GM19099 (cell line): ENCODE measurements around the gene NUDT1.

ENCODE experiments used
- POLR2A ChIP-seq: IDR thresholded peaks from 3 replicates; pipeline ENCODE4 v1.6.1; 2011; ENCODE audit warnings: low read depth; ENCODE audit not compliant: insufficient read length; ENCODE audit errors: extremely low read depth

Gene NUDT1

DNA sequence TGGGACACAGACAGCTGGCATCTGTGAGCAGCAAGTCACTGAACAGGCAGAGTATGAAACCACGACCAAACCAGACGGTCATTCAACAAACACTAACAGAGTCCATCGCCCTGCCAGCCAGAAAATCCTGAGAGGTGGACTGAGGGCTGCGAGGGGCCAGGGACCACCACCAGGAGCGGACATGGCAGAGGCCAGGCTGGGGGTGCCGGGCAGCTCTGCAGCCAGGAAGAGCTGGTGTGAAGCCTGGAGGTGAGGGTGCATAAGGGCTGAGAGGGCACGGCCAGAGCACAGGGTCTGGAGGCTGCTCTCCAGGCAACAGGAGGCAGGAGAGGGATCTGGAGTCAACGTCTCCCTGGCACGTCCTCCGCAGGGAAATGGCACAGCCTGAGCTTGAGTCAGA, 24.8 kb upstream of the NUDT1 start:
- no peak for TF ChIP-seq POLR2A

DNA sequence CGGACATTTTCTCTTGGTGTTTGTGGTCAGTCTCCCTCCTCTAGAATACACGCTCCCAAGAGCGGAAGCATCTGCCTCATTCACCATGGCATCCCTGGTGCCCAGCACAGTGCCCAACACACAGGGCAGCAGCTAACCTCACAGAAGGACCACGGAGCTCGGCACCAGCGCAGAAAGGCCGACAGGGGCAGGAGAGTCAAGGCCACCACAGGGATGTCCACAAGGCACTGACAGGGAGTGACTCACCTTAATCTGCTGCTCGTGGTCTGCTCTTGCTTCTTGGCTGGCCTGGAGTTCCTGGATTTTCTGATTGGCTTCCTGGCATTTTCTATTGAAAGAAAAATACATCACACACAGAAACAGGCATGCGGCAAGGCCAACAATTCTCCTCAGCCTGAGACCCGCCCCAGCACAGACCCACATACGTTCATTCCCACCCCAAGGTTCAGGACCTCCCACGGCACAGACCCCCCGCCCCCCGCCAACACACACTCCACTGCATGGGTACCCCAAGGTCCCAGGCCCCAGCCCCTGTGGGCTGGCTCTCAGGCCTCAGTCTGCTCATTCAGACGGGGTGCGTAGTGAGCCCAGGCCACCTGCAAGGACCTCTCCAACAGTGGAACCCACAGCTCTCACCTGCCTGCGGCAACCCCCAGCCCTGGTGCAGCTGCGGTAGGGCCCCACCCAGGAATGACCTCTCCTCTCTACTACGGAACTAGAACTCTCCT, 24.1 kb upstream of the NUDT1 start:
- no peak for TF ChIP-seq POLR2A

DNA sequence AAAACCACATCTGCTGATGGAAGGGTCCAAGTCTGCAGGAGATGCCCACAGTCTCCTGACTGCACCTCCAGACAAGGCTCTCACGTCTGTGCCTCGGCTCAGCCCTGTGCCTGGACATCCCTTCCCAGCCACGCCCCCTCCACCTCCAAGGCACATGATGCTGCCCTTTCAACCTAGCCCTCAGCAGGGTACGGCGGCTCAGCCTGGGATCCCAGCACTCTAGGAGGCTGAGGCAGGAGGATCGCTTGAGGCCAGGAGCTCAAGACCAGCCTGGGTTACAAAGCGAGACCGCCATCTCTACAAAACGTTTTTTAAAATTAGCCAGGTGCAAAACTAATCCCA, 23.6 kb upstream of the NUDT1 start:
- no peak for TF ChIP-seq POLR2A

DNA sequence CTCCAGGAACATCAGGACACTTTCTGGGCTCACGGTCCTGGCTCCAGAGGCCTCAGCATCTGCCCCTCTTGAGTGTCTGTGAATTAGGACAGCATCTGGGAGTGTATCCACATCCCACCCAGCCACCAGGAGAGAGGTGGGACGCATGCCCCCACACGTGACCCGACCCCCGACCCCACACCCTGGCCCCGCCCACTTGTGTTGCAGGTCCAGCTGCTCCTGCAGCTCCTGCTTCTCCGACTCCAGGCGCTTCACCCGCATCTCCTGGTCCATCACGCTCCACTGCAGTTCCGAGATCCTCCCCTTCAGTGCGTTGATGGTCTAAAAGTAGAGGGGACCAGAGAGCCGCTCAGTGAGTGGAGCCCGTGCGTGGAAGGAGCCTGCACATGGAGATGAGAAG, 22.9 kb upstream of the NUDT1 start:
- no peak for TF ChIP-seq POLR2A

DNA sequence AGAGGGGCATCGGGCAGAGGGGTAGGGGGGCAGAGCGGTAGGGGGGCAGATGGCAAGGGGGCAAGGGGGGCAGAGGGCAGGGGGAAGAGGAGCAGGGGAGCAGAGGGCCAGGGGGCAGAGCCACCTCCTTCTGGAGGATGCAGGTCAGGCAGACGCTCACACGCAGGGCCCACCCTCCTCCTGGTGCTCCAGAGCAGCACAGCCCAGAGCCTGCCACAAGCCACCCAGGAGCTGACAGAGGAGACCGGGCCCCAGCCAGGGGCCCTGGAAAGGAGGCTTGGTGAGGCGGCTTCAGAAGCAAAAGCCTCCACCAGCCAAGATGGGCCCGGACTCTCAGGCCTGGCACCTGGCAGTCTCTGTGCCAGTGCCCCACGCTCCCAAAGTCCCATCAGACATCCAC, 22.4 kb upstream of the NUDT1 start:
- no peak for TF ChIP-seq POLR2A

DNA sequence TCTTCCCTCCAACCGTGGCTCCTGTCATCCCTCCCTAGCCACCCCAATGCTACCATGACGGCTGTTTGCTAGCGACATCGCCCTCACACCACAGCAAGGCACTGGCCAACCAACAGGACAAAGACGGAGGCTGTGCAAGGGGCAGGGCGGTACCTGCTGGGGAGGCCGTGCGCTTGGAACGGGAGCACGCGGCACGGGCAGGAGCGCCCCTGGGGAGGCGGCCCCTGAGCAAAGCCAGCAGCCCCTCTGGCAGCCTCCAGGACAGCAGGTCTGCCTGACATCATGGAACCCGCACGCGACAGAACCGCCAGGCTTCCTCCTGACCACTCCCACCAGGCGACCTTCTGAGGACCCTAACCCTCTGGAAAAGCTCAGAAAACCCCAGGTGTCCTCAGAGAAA, 22.0 kb upstream of the NUDT1 start:
- no peak for TF ChIP-seq POLR2A

DNA sequence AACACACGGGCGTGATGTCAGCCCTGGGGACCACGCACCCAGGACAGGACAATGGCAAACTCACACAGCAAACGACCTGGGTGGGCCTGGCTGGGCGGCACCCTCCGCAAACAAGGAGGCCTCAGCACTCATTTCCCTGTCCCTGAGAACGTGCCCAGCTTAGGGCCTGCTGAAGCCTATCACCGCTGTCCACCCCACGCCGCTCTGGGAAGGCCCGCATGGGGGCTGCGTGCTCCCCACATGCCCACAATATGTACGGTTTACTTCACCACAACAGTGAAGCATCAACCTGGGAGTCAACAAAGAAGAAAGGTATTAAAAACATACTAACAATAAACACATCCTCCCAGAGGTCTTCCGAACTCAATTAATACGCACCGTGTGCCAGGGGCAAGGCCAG, 21.5 kb upstream of the NUDT1 start:
- no peak for TF ChIP-seq POLR2A

DNA sequence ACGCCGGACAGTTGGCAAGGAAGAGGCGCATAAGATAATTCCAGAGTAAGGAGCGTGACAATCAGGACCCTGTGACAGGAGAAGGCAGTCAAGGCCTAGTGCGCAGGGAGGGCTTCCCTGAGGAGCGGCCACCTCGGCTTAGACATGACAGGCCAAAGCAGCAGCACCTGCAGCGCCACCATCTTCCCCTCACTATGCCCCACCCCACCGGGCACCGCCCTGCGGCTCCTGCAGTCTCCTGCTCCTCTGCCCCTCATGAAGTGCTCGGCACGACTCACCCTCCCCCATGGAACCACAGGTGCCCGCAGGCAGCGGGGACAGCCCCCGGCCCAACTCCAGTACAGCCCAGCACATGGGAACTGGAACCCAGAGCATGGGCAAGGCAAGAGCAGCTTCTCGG, 21.1 kb upstream of the NUDT1 start:
- no peak for TF ChIP-seq POLR2A

DNA sequence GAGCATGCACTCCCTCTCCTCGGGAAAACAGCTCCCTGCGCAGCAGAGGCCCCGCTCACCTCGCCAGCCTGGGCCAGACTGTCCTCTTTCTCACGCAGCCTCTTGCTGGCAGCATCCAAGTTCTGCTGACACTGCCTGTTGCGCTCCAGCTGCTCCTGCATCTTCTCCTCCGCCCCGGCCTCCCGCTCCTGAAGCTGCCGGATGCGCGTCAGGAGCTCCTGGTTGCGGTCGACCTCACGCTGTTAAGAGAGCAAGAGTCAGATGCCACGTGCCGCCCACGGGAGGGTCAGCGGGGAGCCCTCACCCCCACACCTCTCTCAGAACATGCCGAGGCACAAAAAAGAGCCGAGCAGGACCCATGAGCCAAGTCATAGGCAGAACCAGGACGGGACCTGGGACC, 19.5 kb upstream of the NUDT1 start:
- TF ChIP-seq POLR2A, result no peak

DNA sequence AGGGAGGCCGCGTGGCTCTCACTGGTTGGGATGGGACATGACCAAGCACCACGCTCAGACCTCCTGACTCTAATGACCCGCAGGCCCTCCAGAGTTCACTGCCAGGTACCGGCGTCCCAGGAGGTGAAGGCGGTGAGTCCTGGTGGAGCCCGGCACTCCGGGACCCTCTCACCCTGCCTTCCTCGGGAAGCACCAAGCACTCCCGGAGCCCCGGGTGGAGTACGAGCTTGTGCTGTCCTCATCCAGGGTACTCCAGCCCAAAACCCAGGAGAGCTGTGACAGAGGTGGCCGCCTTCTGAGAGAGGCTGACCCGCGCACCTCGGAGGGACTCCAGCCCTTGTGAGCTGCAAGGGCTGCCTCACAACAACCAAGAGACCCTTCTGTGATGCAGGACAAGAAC, 18.7 kb upstream of the NUDT1 start:
- no peak for TF ChIP-seq POLR2A

DNA sequence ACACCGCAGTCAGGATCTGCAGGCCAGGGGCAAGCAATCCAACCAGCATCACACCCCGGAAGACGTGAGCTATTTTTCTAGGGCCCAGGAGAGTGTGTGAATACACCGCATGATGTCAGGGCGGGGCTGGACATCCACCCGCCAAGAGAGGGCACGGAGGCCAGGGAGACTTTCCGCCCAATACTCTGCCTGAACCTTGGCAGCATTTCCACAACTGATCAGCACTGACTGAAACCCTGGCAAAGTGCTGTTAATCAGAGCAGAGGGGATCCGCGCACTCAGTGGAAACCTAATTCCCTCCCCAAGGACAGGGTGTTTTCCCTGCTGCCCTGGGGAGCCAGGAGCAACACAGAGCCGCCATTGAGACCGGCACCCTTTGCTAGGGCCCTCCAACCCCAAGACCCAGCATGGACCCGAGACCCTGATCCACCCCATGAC, 17.5 kb upstream of the NUDT1 start:
- TF ChIP-seq POLR2A, result no peak

DNA sequence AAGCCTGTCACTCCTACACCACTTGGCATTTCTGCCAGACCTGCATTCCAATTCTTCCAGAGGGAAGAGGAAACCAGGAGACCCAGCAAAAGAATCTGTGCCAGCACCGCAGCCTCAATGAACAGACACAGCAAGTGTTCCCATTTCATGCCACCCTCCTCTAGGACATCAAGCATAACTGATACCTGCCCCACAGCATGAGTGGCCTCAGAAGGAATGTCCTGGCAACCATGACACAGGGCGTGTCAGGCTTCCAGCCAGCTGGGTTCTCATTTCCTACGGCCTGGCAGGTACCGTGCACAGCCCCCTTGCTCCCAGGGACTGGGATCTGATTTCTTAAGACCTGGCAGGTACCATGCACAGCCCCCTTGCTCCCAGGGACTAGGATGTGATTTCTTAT, 17.1 kb upstream of the NUDT1 start:
- TF ChIP-seq POLR2A, result no peak

DNA sequence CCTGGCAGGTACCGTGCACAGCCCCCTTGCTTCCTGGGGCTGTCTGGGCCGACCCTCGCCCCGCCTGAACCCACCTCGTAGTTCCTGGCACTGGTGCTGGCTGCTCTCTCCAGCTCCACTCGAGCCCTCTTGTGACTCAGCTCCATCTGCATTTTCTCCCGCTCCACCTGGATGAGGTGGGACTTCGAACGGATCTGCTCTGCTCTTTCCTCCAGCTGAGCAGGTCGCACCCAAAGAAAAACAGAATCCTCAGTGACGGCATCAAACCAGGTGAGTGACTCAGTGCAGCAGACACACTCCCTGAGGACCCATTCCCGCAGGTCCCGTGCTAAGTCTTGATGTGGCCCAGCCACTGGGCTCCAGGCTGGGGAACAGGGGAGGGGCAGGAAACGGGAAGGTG, 16.7 kb upstream of the NUDT1 start:
- no peak for TF ChIP-seq POLR2A

DNA sequence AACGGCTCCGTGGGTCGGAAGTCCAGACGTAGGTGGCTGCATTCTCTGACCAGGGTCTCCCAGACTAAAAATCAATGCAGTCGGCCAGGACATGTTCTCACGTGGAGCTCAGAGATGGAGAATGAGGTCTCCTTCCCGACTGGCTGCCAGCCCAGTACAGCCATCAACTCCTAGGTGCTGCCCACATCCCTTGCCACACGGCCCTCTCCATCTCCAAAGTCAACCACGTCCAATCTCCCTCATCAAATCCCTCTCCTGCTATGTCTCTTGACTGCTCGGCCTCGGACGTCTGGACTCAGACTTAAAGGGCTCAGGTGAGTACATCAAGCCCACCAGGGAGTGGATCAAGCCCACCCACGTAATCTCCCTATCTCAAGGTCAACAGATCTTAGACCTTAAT, 16.2 kb upstream of the NUDT1 start:
- no peak for TF ChIP-seq POLR2A

DNA sequence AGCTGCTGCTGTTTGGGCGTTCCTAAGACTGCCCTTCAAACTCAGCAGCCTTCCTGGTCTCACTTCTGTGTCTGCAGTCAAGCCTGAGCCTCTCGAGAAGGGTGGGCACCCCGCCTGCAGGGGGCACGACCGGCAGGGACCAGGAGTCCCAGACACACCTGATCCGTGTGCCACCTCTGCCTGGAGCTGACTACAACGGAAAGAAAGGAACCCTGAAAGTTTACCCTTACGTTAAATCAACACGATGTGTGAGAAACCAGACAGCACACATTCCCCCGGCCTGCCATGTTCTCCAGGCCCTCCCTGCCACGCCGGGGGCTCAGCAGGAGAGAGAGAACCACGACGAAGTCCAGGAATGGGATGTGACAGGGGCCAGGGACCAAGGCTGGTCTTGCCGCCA, 14.3 kb upstream of the NUDT1 start:
- no peak for TF ChIP-seq POLR2A

DNA sequence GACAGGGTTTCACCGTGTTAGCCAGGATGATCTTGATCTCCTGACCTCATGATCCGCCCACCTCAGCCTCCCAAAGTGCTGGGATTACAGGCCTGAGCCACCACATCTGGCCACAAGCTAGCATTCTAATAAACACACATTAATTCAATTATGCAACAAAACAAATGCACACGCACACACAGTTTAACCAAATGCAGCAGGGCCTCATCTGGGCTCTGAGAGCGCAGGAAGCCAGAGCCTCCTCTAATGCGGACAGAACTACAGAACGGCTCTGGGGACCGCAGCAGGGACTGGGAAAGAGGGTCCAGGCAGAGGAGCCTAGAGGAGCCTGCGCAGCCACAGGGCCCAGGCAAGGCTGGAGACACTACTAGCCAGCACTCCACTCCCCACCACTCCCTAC, 13.1 kb upstream of the NUDT1 start:
- TF ChIP-seq POLR2A, result no peak

DNA sequence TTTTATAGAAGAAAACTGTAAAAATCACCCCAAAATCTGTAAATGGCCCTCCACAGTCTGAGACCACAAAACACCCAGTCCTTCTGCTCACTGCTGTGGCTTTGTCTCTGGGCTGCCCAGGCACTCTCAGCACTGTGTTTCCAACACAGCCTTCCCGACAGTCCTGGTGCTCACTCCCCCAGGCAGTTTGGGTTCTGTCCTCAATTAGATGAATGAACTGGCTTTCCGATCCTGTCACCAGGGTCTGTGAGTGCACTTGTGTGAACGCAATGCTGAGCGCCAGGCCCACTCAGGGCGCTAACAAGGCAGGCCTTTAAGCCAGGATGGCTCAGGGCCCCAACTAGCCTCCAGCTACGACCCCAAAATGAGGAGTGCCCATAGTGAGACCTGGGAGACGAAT, 12.6 kb upstream of the NUDT1 start:
- no peak for TF ChIP-seq POLR2A
